ENCODE data around the gene TATDN3.
"Not testable (repeated sequence)": the region's sequence is repeated elsewhere in the genome, so short reads cannot be mapped to it uniquely, and the experiment has no call there.

Gene TATDN3

DNA sequence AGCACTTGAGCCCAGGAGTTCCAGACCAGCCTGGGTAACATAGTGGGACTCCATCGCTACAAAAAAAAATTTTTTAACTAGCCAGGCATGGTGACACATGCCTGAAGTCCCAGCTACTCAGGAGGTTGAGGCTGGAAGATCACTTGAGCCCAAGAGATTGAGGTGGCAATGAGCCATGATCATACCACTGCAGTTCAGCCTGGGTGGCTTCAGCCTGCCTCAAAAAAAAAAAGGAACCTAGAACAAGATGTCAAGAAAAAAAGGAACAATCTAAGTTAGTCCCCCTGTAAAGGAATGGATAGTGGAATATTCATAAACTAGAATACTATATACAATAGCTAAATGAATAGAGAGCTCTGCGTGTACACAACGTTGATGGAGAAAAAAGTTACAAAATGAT is 14.5 kb upstream of the TATDN3 start:
- Histone ChIP-seq H3K9ac (ENCODE audit: low read length) (no peak overlapping the region), H3K27me3 (replicated peaks; ENCODE audit: control insufficient read depth, insufficient read depth, low read length) (no peaks in the 10 kb centered on the region), H3K4me1 (ENCODE audit: control insufficient read depth, insufficient read depth, low read length) (no peaks in the 10 kb centered on the region), H3K36me3 (ENCODE audit: control insufficient read depth, insufficient read depth, low read length, severe bottlenecking) (peaks cover 19% of the 10 kb centered on the region), H3K9me3 (ENCODE audit: control insufficient read depth, low read length) (no peaks in the 10 kb centered on the region), H3K4me3 (ENCODE audit: low read length) (no peak overlapping the region)
- no peak for DNase-seq (ENCODE audit: low read depth)

- not testable (repeated sequence) for H3K9ac ChIP-seq (ENCODE audit: low read length); H3K4me1 ChIP-seq (ENCODE audit: control insufficient read depth, insufficient read depth, low read length); H3K9me3 ChIP-seq (ENCODE audit: control insufficient read depth, low read length); H3K4me3 ChIP-seq (ENCODE audit: low read length); H3K27me3 ChIP-seq (replicated peaks; ENCODE audit: control insufficient read depth, insufficient read depth, low read length); DNase-seq (ENCODE audit: low read depth)
- peaks cover 26% of the 10 kb centered on the region for H3K36me3 ChIP-seq (ENCODE audit: control insufficient read depth, insufficient read depth, low read length, severe bottlenecking)
Observed at GRCh38 chr1:212779086-212779485, 12.6 kb upstream of the TATDN3 start.

- Histone ChIP-seq H3K4me3 (ENCODE audit: low read length) (no peak overlapping the region), H3K9me3 (ENCODE audit: control insufficient read depth, low read length) (no peaks in the 10 kb centered on the region), H3K9ac (ENCODE audit: low read length) (no peak overlapping the region), H3K36me3 (ENCODE audit: control insufficient read depth, insufficient read depth, low read length, severe bottlenecking) (peaks cover 38% of the 10 kb centered on the region), H3K27me3 (replicated peaks; ENCODE audit: control insufficient read depth, insufficient read depth, low read length) (no peaks in the 10 kb centered on the region), H3K4me1 (ENCODE audit: control insufficient read depth, insufficient read depth, low read length) (peaks cover 8% of the 10 kb centered on the region)
- no peak for DNase-seq (ENCODE audit: low read depth)
Observed at GRCh38 chr1:212780759-212781158, 10.9 kb upstream of the TATDN3 start.

DNA sequence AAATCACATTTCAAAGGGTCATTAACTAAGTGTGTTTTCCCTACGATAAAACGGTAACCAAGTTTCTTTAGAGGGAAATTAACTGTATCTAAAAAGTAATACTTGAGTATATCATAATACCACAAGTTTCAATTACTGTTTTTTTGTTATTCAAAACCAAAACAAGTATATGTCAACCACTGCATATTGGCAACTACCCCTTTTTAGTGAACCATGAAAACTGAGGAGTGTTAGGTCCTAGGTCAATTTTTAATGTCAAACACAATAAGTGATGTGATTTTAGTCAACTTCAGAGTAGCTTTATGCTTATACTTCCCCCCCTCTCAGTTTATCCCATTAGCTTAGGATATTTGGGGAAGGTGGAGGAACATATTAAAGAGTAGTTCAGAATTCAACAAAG is 10.5 kb upstream of the TATDN3 start:
- Histone ChIP-seq H3K27me3 (replicated peaks; ENCODE audit: control insufficient read depth, insufficient read depth, low read length) (no peaks in the 10 kb centered on the region), H3K4me1 (ENCODE audit: control insufficient read depth, insufficient read depth, low read length) (peaks cover 8% of the 10 kb centered on the region), H3K9me3 (ENCODE audit: control insufficient read depth, low read length) (no peaks in the 10 kb centered on the region), H3K36me3 (ENCODE audit: control insufficient read depth, insufficient read depth, low read length, severe bottlenecking) (peaks cover 41% of the 10 kb centered on the region), H3K9ac (ENCODE audit: low read length) (no peak overlapping the region), H3K4me3 (ENCODE audit: low read length) (no peak overlapping the region)
- DNase-seq (ENCODE audit: low read depth) = no peak

DNA sequence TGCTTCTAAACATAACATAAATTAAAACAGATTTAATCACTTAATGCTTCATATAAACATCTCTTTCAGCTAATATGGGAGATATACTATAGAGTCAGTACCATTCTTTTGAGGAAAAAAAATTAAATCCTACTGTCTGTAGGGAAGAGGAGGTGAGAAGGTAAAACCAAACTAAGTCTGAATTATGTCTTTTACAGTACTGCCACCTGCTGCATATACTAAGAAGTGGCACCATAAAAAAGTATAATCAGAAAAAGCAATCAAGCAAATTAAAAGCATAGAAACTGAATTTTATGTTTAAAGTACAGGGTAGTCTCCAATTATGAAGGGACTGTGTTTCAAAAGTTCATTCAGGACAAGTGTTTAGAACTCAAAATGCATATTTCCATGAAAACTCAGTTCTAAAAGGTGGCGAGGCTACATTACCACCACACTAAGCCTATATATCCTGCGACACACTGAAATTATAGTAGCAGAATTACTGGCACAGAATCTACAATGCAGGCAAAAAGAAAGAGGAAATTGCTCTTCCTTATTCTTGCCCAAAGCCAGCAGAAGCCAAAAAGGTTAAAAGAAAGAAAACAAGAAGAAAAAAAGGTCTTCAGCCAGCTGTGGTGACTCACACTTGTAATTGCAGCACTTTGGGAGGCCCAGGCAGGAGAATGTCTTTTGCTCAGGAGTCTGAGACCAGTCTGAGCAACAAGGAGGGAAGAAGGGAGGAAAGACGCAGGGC is 9.1 kb upstream of the TATDN3 start:
- peak overlapping the region; percentile 48 for H3K9ac ChIP-seq (ENCODE audit: low read length)
- peak overlapping the region; percentile 38 for H3K4me3 ChIP-seq (ENCODE audit: low read length)
- peaks cover 47% of the 10 kb centered on the region for H3K36me3 ChIP-seq (ENCODE audit: control insufficient read depth, insufficient read depth, low read length, severe bottlenecking)
- DNase-seq (ENCODE audit: low read depth) = peak; percentile 73
- H3K9me3 ChIP-seq (ENCODE audit: control insufficient read depth, low read length) = no peaks in the 10 kb centered on the region
- peaks cover 8% of the 10 kb centered on the region for H3K4me1 ChIP-seq (ENCODE audit: control insufficient read depth, insufficient read depth, low read length)
- H3K27me3 ChIP-seq (replicated peaks; ENCODE audit: control insufficient read depth, insufficient read depth, low read length) = no peaks in the 10 kb centered on the region

GRCh38 chr1:212783976-212784375 is 7.7 kb upstream of the TATDN3 start:
- no peak for DNase-seq (ENCODE audit: low read depth)
- Histone ChIP-seq H3K36me3 (ENCODE audit: control insufficient read depth, insufficient read depth, low read length, severe bottlenecking) (peaks cover 47% of the 10 kb centered on the region), H3K9me3 (ENCODE audit: control insufficient read depth, low read length) (no peaks in the 10 kb centered on the region), H3K9ac (ENCODE audit: low read length) (no peak overlapping the region), H3K27me3 (replicated peaks; ENCODE audit: control insufficient read depth, insufficient read depth, low read length) (no peaks in the 10 kb centered on the region), H3K4me3 (ENCODE audit: low read length) (no peak overlapping the region), H3K4me1 (ENCODE audit: control insufficient read depth, insufficient read depth, low read length) (peaks cover 8% of the 10 kb centered on the region)

DNA sequence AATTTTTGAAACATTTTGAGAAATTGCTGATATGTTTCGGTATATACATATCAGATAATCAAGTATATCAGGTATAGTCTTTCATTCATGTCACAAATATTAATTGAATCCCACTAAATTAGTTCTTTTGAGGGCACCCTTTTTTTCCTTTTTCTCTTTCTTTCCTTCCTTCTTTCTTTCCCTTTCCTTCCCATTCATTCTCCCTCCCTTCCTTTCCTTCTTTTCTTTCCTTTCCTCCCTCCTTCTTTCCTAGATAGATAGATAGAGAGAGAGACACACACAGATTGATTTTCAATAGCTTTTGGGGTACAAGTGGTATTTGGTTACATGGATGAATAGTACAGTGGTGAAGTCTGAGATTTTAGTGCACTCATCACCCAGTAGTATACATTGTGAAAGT is 5.8 kb upstream of the TATDN3 start:
- Histone ChIP-seq H3K36me3 (ENCODE audit: control insufficient read depth, insufficient read depth, low read length, severe bottlenecking) (peaks cover 44% of the 10 kb centered on the region), H3K9me3 (ENCODE audit: control insufficient read depth, low read length) (no peaks in the 10 kb centered on the region), H3K4me3 (ENCODE audit: low read length) (no peak overlapping the region), H3K4me1 (ENCODE audit: control insufficient read depth, insufficient read depth, low read length) (peaks cover 9% of the 10 kb centered on the region), H3K9ac (ENCODE audit: low read length) (no peak overlapping the region), H3K27me3 (replicated peaks; ENCODE audit: control insufficient read depth, insufficient read depth, low read length) (no peaks in the 10 kb centered on the region)
- no peak for DNase-seq (ENCODE audit: low read depth)

- peak overlapping the region; percentile 92 for H3K4me3 ChIP-seq (ENCODE audit: low read length)
- no peaks in the 10 kb centered on the region for H3K27me3 ChIP-seq (replicated peaks; ENCODE audit: control insufficient read depth, insufficient read depth, low read length)
- peak; percentile 87 for DNase-seq (ENCODE audit: low read depth)
- H3K9me3 ChIP-seq (ENCODE audit: control insufficient read depth, low read length) = no peaks in the 10 kb centered on the region
- H3K36me3 ChIP-seq (ENCODE audit: control insufficient read depth, insufficient read depth, low read length, severe bottlenecking) = peaks cover 15% of the 10 kb centered on the region
- H3K9ac ChIP-seq (ENCODE audit: low read length) = peak overlapping the region; percentile 98
- peaks cover 14% of the 10 kb centered on the region for H3K4me1 ChIP-seq (ENCODE audit: control insufficient read depth, insufficient read depth, low read length)
Observed at GRCh38 chr1:212791261-212791675, 426 bp upstream of the TATDN3 start.

GRCh38 chr1:212792396-212792908 is 758 bp downstream of the TATDN3 start:
- Histone ChIP-seq H3K36me3 (ENCODE audit: control insufficient read depth, insufficient read depth, low read length, severe bottlenecking) (peaks cover 21% of the 10 kb centered on the region), H3K9me3 (ENCODE audit: control insufficient read depth, low read length) (no peaks in the 10 kb centered on the region), H3K27me3 (replicated peaks; ENCODE audit: control insufficient read depth, insufficient read depth, low read length) (no peaks in the 10 kb centered on the region), H3K9ac (ENCODE audit: low read length) (peak overlapping the region; percentile 98), H3K4me1 (ENCODE audit: control insufficient read depth, insufficient read depth, low read length) (peaks cover 14% of the 10 kb centered on the region), H3K4me3 (ENCODE audit: low read length) (peak overlapping the region; percentile 92)
- DNase-seq (ENCODE audit: low read depth) = no peak

DNA sequence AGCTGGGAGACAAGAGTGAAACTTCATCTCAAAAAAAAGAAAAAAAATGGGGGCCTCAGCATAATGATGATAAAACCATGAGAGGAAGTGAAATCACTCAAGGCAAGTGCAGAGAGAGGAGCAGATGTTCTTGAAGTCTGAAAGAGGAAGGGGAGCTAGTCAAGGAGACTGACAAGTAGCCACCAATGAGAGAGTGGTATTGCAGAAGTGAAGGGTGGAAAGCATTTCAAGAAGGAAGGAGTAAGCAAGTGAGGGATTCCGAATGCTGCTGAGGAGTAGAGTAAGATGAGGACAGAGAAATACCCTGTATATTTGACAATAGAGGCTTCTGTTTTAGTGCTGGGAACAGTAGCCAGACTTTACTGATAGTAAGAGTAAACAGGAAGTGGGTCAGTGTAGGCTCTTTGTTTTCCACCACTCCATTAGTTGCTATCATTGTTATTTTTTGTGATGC is 2.9 kb downstream of the TATDN3 start:
- Histone ChIP-seq H3K27me3 (replicated peaks; ENCODE audit: control insufficient read depth, insufficient read depth, low read length) (no peaks in the 10 kb centered on the region), H3K9ac (ENCODE audit: low read length) (no peak overlapping the region), H3K9me3 (ENCODE audit: control insufficient read depth, low read length) (no peaks in the 10 kb centered on the region), H3K4me3 (ENCODE audit: low read length) (no peak overlapping the region), H3K4me1 (ENCODE audit: control insufficient read depth, insufficient read depth, low read length) (peaks cover 14% of the 10 kb centered on the region), H3K36me3 (ENCODE audit: control insufficient read depth, insufficient read depth, low read length, severe bottlenecking) (peaks cover 39% of the 10 kb centered on the region)
- DNase-seq (ENCODE audit: low read depth) = no peak

GRCh38 chr1:212797681-212798080 is 6.0 kb downstream of the TATDN3 start:
- Histone ChIP-seq H3K9me3 (ENCODE audit: control insufficient read depth, low read length) (no peaks in the 10 kb centered on the region), H3K27me3 (replicated peaks; ENCODE audit: control insufficient read depth, insufficient read depth, low read length) (no peaks in the 10 kb centered on the region), H3K4me1 (ENCODE audit: control insufficient read depth, insufficient read depth, low read length) (peaks cover 8% of the 10 kb centered on the region), H3K9ac (ENCODE audit: low read length) (no peak overlapping the region), H3K36me3 (ENCODE audit: control insufficient read depth, insufficient read depth, low read length, severe bottlenecking) (peaks cover 67% of the 10 kb centered on the region), H3K4me3 (ENCODE audit: low read length) (no peak overlapping the region)
- no peak for DNase-seq (ENCODE audit: low read depth)

All from adipocyte (in vitro differentiated cells).